Middle frontal gyrus (tissue), 1 donor: ENCODE data around the gene PEX11A.

Experiments used
- DNase-seq: peaks from one replicate; pipeline ENCODE4 v3.0.0-alpha.2; 2015; ENCODE audit warnings: low spot score; ENCODE audit errors: extremely low spot score

The PEX11A gene

GRCh38 chr15:89656116-89656815, 34.3 kb downstream of the PEX11A start:
- no peak for DNase-seq

- no peak for DNase-seq
These were observed 35.4 kb downstream of the PEX11A start, which contains the start of gene KIF7 for GRCh38 chr15:89654847-89655805. KIF7 (minus strand) TSS chr15:89655467; CDS start chr15:89652930, 2,537 bp downstream.

- DNase-seq = no peak
These were observed 36.2 kb downstream of the PEX11A start for GRCh38 chr15:89654301-89654761.

- DNase-seq = no peak
These were observed 37.0 kb downstream of the PEX11A start for GRCh38 chr15:89653578-89653977.

- DNase-seq = no peak
These were observed 37.9 kb downstream of the PEX11A start for GRCh38 chr15:89652666-89653065.

GRCh38 chr15:89652131-89652530, 38.4 kb downstream of the PEX11A start:
- DNase-seq = no peak

- no peak for DNase-seq
These were observed 40.8 kb downstream of the PEX11A start for GRCh38 chr15:89649716-89650115.

GRCh38 chr15:89649013-89649625, 41.4 kb downstream of the PEX11A start:
- no peak for DNase-seq

GRCh38 chr15:89648106-89649012, 42.2 kb downstream of the PEX11A start:
- no peak for DNase-seq

- no peak for DNase-seq
These were observed 43.2 kb downstream of the PEX11A start for GRCh38 chr15:89647191-89647851.

- DNase-seq = no peak
These were observed 44.0 kb downstream of the PEX11A start for GRCh38 chr15:89646416-89647141.

GRCh38 chr15:89645680-89646079, 44.9 kb downstream of the PEX11A start:
- no peak for DNase-seq

GRCh38 chr15:89642106-89642505, 48.4 kb downstream of the PEX11A start:
- no peak for DNase-seq

- DNase-seq = no peak
These were observed 49.5 kb downstream of the PEX11A start for GRCh38 chr15:89641053-89641452.

GRCh38 chr15:89640245-89640644, 50.3 kb downstream of the PEX11A start:
- DNase-seq = no peak

- no peak for DNase-seq
These were observed 57.0 kb downstream of the PEX11A start for GRCh38 chr15:89633585-89633984.

- no peak for DNase-seq
These were observed 57.8 kb downstream of the PEX11A start for GRCh38 chr15:89632563-89633430.

GRCh38 chr15:89631902-89632264, 58.7 kb downstream of the PEX11A start:
- no peak for DNase-seq
